HL-60 (cell line): ENCODE results near the gene COQ3.

Source experiments
- DNase-seq, 2 experiments: peaks; one replicate each; pipeline ENCODE4 v3.0.0-alpha.2; 2010 to 2020; ENCODE audit warnings: low read depth in 1 of 2, low spot score in 1 of 2
- H3K27ac ChIP-seq: fragments of 250-450 bp; sonication (Bioruptor Pico); replicated peaks from 2 replicates; pipeline ENCODE4 v1.5.1; 2020; ENCODE audit warnings: mild to moderate bottlenecking, moderate library complexity
- H3K27me3 ChIP-seq: fragments of 250-450 bp; sonication (Bioruptor Pico); 2 replicates; pipeline ENCODE4 v1.5.1; 2021; ENCODE audit warnings: mild to moderate bottlenecking, moderate library complexity; ENCODE audit not compliant: insufficient read depth, poor library complexity, severe bottlenecking
- H3K4me3 ChIP-seq: replicated peaks from 2 replicates; pipeline ENCODE4 v1.5.1; 2011; ENCODE audit warnings: mild to moderate bottlenecking, control low read depth, low read length; ENCODE audit not compliant: insufficient read depth
- CTCF ChIP-seq: IDR thresholded peaks from one replicate; pipeline ENCODE4 v1.5.1; 2011; ENCODE audit warnings: low read length, control low read depth, inconsistent platforms; ENCODE audit not compliant: insufficient read depth
- GABPA ChIP-seq: IDR thresholded peaks from 2 replicates; pipeline ENCODE4 v1.6.1; 2012; ENCODE audit warnings: low read depth
- POLR2AphosphoS5 ChIP-seq: IDR thresholded peaks from 2 replicates; pipeline ENCODE4 v1.6.1; 2012; ENCODE audit warnings: low read depth
- REST ChIP-seq: IDR thresholded peaks from 2 replicates; pipeline ENCODE4 v1.6.1; 2012; ENCODE audit warnings: low read depth; ENCODE audit not compliant: insufficient replicate concordance
- SPI1 ChIP-seq: IDR thresholded peaks from 2 replicates; pipeline ENCODE4 v1.6.1; 2012; ENCODE audit warnings: low read depth, mild to moderate bottlenecking, borderline replicate concordance

The COQ3 gene

DNA sequence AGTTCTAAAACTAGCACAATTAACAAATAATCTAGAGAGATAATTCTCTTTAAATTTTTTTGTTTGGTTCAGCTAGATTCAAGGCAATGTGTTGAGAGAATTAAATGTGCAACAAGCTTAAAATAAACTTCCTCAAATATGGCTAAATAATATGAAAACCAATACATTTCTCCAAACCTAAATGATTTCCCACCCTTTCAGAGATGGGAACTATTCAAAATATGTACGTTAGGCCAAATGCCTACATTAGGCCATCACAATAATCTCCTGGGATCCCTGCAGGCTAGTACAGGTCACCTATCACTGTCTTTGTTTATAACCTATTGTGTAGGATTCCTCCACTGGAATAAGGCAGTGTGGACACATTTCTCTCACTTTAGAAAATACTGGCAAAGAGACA, 46.2 kb downstream of the COQ3 start:
- Histone ChIP-seq H3K27ac (no peak overlapping the region), H3K27me3 (peaks cover 51% of the 10 kb centered on the region), H3K4me3 (no peak overlapping the region)
- DNase-seq, result no peak
- TF ChIP-seq CTCF, result no peak
- TF ChIP-seq SPI1, result no peak
- TF ChIP-seq REST, result no peak
- no peak for TF ChIP-seq POLR2AphosphoS5
- TF ChIP-seq GABPA, result no peak

GRCh38 chr6:99346595-99346994, 47.4 kb downstream of the COQ3 start:
- H3K4me3 ChIP-seq, result no peak overlapping the region

DNA sequence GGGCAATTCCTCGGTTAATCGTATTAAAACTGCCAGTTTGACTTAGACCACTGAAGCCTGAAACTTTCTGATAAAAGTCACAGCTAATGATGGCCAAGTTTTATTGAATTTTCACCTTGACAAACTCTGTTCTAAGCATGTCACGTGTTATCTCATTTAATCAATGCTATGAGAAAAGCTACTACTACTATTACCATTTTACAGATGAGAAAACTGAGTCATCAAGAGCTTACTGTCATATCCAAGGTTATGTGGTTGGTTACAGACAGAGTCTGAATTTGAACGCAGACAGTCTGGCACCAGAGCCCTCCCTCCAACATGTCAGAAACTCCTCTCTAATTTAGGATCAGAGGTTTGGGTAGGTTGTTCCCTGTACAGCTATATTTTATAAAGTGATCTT, 48.8 kb downstream of the COQ3 start:
- DNase-seq, result no peak

More at GRCh38 chr6:99346595-99346994, 47.4 kb downstream of the COQ3 start:
- TF ChIP-seq GABPA (no peak), CTCF (no peak), REST (no peak), SPI1 (no peak), POLR2AphosphoS5 (no peak)
- DNase-seq, result no peak
- H3K27ac ChIP-seq, result no peak overlapping the region
- peaks cover 52% of the 10 kb centered on the region for H3K27me3 ChIP-seq

More for the DNA sequence above, 48.8 kb downstream of the COQ3 start:
- TF ChIP-seq GABPA (no peak), SPI1 (no peak), CTCF (no peak), REST (no peak), POLR2AphosphoS5 (no peak)
- no peak overlapping the region for H3K4me3 ChIP-seq
- peaks cover 44% of the 10 kb centered on the region for H3K27me3 ChIP-seq
- no peak overlapping the region for H3K27ac ChIP-seq
